HEK293 (cell line): ENCODE measurements around the gene TEX2.

ENCODE experiments used
- ATF2 ChIP-seq: fragments of 450-650 bp; formaldehyde crosslinking; IDR thresholded peaks from 2 replicates; pipeline ENCODE4 v1.5.1; 2016; ENCODE audit warnings: missing biosample characterization, missing genetic modification characterization, low read depth
- BCL11A ChIP-seq: fragments of 450-650 bp; formaldehyde crosslinking; IDR thresholded peaks from 2 replicates; pipeline ENCODE4 v1.5.1; 2016; ENCODE audit warnings: low read depth, missing biosample characterization, missing genetic modification characterization
- CTCF ChIP-seq: fragments of 450-650 bp; formaldehyde crosslinking; IDR thresholded peaks from 2 replicates; pipeline ENCODE4 v1.5.1; 2016; ENCODE audit warnings: missing biosample characterization, missing genetic modification characterization
- MYNN ChIP-seq: fragments of 450-650 bp; formaldehyde crosslinking; IDR thresholded peaks from 2 replicates; pipeline ENCODE4 v1.5.1; 2016; ENCODE audit warnings: missing biosample characterization, missing genetic modification characterization, borderline replicate concordance
- MZF1 ChIP-seq: fragments of 450-650 bp; formaldehyde crosslinking; IDR thresholded peaks from 2 replicates; pipeline ENCODE4 v1.5.1; 2017; ENCODE audit warnings: missing biosample characterization, missing genetic modification characterization, borderline replicate concordance
- PBX3 ChIP-seq: sonication (generic); formaldehyde crosslinking; IDR thresholded peaks from 2 replicates; pipeline ENCODE4 v1.8.1; 2022; ENCODE audit warnings: mild to moderate bottlenecking, moderate library complexity, missing genetic modification reagents
- TCF7L2 ChIP-seq: IDR thresholded peaks from 2 replicates; pipeline ENCODE4 v1.6.1; 2011; ENCODE audit warnings: low read depth, mild to moderate bottlenecking, inconsistent platforms, low read length, moderate library complexity, borderline replicate concordance
- YY1 ChIP-seq: fragments of 450-650 bp; formaldehyde crosslinking; IDR thresholded peaks from 2 replicates; pipeline ENCODE4 v1.5.1; 2018; ENCODE audit warnings: missing biosample characterization, missing genetic modification characterization
- ZBTB20 ChIP-seq: fragments of 450-650 bp; formaldehyde crosslinking; IDR thresholded peaks from 2 replicates; pipeline ENCODE4 v1.5.1; 2016; ENCODE audit warnings: missing biosample characterization, missing genetic modification characterization
- ZFP41 ChIP-seq: fragments of 450-650 bp; formaldehyde crosslinking; IDR thresholded peaks from 2 replicates; pipeline ENCODE4 v1.5.1; 2016; ENCODE audit warnings: missing biosample characterization, missing genetic modification characterization, borderline replicate concordance
- ZNF121 ChIP-seq: fragments of 450-650 bp; formaldehyde crosslinking; IDR thresholded peaks from 2 replicates; pipeline ENCODE4 v1.5.1; 2016; ENCODE audit warnings: missing biosample characterization, missing genetic modification characterization
- ZNF274 ChIP-seq, 2 experiments: fragments of 200-500 bp in 1 of 2; fragments of 450-650 bp in 1 of 2; sonication (Bioruptor generic) in 1 of 2; formaldehyde crosslinking in 1 of 2; IDR thresholded peaks; 2 replicates each; pipeline versions ENCODE4 v1.5.1 to v1.6.1; 2014 to 2016; ENCODE audit warnings: borderline replicate concordance in 1 of 2, inconsistent platforms in 1 of 2, low read length in 1 of 2, missing biosample characterization in 1 of 2, missing genetic modification characterization in 1 of 2
- ZNF324 ChIP-seq: fragments of 450-650 bp; formaldehyde crosslinking; IDR thresholded peaks from 2 replicates; pipeline ENCODE4 v1.5.1; 2016; ENCODE audit warnings: missing biosample characterization, missing genetic modification characterization

- TF ChIP-seq YY1 (no peak), CTCF (tag by site-specific recombination) (no peak), MZF1 (no peak), PBX3 (no peak), ATF2 (no peak), MYNN (tag by site-specific recombination) (no peak), ZBTB20 (tag by site-specific recombination) (no peak), ZNF274 (IDR thresholded peaks at IDR 0.05; ENCODE audit: low read length) (no peak), ZNF274 (tag by site-specific recombination; IDR thresholded peaks at IDR 0.05; ENCODE audit: borderline replicate concordance) (no peak), ZFP41 (no peak), ZNF121 (tag by site-specific recombination) (no peak), BCL11A (tag by site-specific recombination) (no peak), ZNF324 (tag by site-specific recombination) (no peak), TCF7L2 (no peak)
These were observed 112.6 kb downstream of the TEX2 start for GRCh38 chr17:64150237-64151015.
